H1 (cell line): ENCODE results near the gene GNB1. TPM values are rescaled to one million over a fixed set of nuclear protein-coding genes. Genes with fewer than 3 reads are reported as not detected.

Experiments
- CTCF ChIA-PET: fragments of 300-600 bp; sonication (Branson Sonifier 250); formaldehyde crosslinking; loops from one replicate; lab custom pipeline; 2021; ENCODE audit not compliant: partially characterized antibody; lab: Charles Lee
- POLR2A ChIA-PET: fragments of 300-600 bp; sonication (Branson Sonifier 250); formaldehyde crosslinking; loops from one replicate; lab custom pipeline; 2021; ENCODE audit warnings: inconsistent platforms; ENCODE audit not compliant: partially characterized antibody; lab: Charles Lee
- DNase-seq, 2 experiments: peaks; one replicate each; pipeline versions ENCODE4 v3.0.0 to v3.0.0-alpha.2; 2010 to 2022; ENCODE audit warnings: low spot score in 2 of 2, low read depth in 1 of 2, mixed read lengths in 1 of 2
- FAIRE-seq: peaks from 2 replicates; lab custom pipeline; 2011; peaks lifted over from hg19 to GRCh38; lab: Jason Lieb, UNC
- H2AFZ ChIP-seq: 2 replicates; pipeline ENCODE4 v1.8.1; 2012; ENCODE audit warnings: low read length, inconsistent platforms
- H2AK5ac ChIP-seq: 2 replicates; pipeline ENCODE4 v1.6.1; 2013; ENCODE audit warnings: low read depth, low read length
- H2BK120ac ChIP-seq: replicated peaks from 2 replicates; pipeline ENCODE3; 2013; ENCODE audit warnings: low read depth, low read length, inconsistent platforms
- H2BK12ac ChIP-seq: 2 replicates; pipeline ENCODE4 v1.6.1; 2013; ENCODE audit warnings: low read depth, low read length
- H2BK15ac ChIP-seq: 2 replicates; pipeline ENCODE4 v1.6.1; 2013; ENCODE audit warnings: low read length
- H2BK20ac ChIP-seq: 2 replicates; pipeline ENCODE4 v1.6.1; 2013; ENCODE audit warnings: low read length
- H2BK5ac ChIP-seq: 2 replicates; pipeline ENCODE4 v1.6.1; 2013; ENCODE audit warnings: low read depth, low read length
- H3K14ac ChIP-seq: 2 replicates; pipeline ENCODE4 v1.6.1; 2013; ENCODE audit warnings: inconsistent platforms; ENCODE audit not compliant: insufficient read length
- H3K18ac ChIP-seq: 2 replicates; pipeline ENCODE4 v1.6.1; 2013; ENCODE audit warnings: low read length; ENCODE audit errors: extremely low read depth
- H3K23ac ChIP-seq: 2 replicates; pipeline ENCODE4 v1.6.1; 2013; ENCODE audit warnings: inconsistent platforms; ENCODE audit not compliant: insufficient read length
- H3K23me2 ChIP-seq: 2 replicates; pipeline ENCODE4 v1.6.1; 2013; ENCODE audit warnings: low read depth, low read length
- H3K27ac ChIP-seq: 2 replicates; pipeline ENCODE4 v1.6.1; 2011; ENCODE audit warnings: low read depth, low read length, inconsistent platforms
- H3K27me3 ChIP-seq, 4 experiments: replicated peaks in 1 of 4; 1 replicate in 1 of 4; 2 replicates in 3 of 4; pipeline versions ENCODE4 v1.6.1 to v1.8.1; 2011 to 2013; ENCODE audit warnings: low read length in 3 of 4, mild to moderate bottlenecking in 3 of 4, inconsistent platforms in 2 of 4, mixed read lengths in 2 of 4, moderate library complexity in 1 of 4; ENCODE audit not compliant: control insufficient read depth in 3 of 4, insufficient read depth in 3 of 4; ENCODE audit errors: extremely low read depth in 1 of 4
- H3K36me3 ChIP-seq, 4 experiments: 2 replicates each; pipeline versions ENCODE4 v1.6.1 to v1.8.1; 2011 to 2013; ENCODE audit warnings: mild to moderate bottlenecking in 4 of 4, low read length in 3 of 4, moderate library complexity in 2 of 4, control low read depth in 1 of 4, inconsistent platforms in 1 of 4; ENCODE audit not compliant: insufficient read depth in 4 of 4, control insufficient read depth in 2 of 4
- H3K4ac ChIP-seq: replicated peaks from 2 replicates; pipeline ENCODE3; 2013; ENCODE audit warnings: low read length, low read depth, mixed read lengths, inconsistent platforms; ENCODE audit not compliant: insufficient read length
- H3K4me1 ChIP-seq, 4 experiments: replicated peaks in 1 of 4; 1 replicate in 1 of 4; 2 replicates in 3 of 4; pipeline versions ENCODE4 v1.6.1 to v1.8.1; 2011 to 2013; ENCODE audit warnings: low read length in 3 of 4, inconsistent platforms in 2 of 4, mixed read lengths in 1 of 4; ENCODE audit not compliant: insufficient read depth in 4 of 4, control insufficient read depth in 3 of 4
- H3K4me2 ChIP-seq, 2 experiments: 2 replicates each; pipeline versions ENCODE4 v1.6.1 to v1.8.1; 2011 to 2013; ENCODE audit warnings: low read depth in 2 of 2, low read length in 2 of 2, control low read depth in 1 of 2, inconsistent platforms in 1 of 2, mild to moderate bottlenecking in 1 of 2; ENCODE audit not compliant: insufficient read depth in 1 of 2
- H3K4me3 ChIP-seq, 4 experiments: fragments of 200-600, 300-600 bp in 1 of 4; sonication (generic), shearing (Covaris generic), sonication (Bioruptor Twin) in 1 of 4; 2 replicates each; pipeline versions ENCODE4 v1.5.1 to v1.8.1; 2011 to 2016; ENCODE audit warnings: low read length in 4 of 4, low read depth in 3 of 4, control low read depth in 2 of 4, inconsistent platforms in 2 of 4, mild to moderate bottlenecking in 2 of 4, mixed read lengths in 1 of 4, moderate library complexity in 1 of 4; ENCODE audit not compliant: insufficient read depth in 2 of 4; ENCODE audit errors: extremely low read depth in 1 of 4
- H3K56ac ChIP-seq: replicated peaks from 2 replicates; pipeline ENCODE3; 2013; ENCODE audit warnings: low read depth, mild to moderate bottlenecking, mixed read lengths, low read length, inconsistent platforms; ENCODE audit not compliant: insufficient read length
- H3K79me1 ChIP-seq: 2 replicates; pipeline ENCODE4 v1.6.1; 2013; ENCODE audit warnings: low read depth, low read length, control low read depth
- H3K79me2 ChIP-seq, 2 experiments: 2 replicates each; pipeline versions ENCODE4 v1.6.1 to v1.8.1; 2012 to 2013; ENCODE audit warnings: low read length in 2 of 2, mild to moderate bottlenecking in 2 of 2, inconsistent platforms in 1 of 2; ENCODE audit not compliant: insufficient read depth in 2 of 2, control insufficient read depth in 1 of 2
- H3K9ac ChIP-seq, 4 experiments: replicated peaks in 1 of 4; 1 replicate in 1 of 4; 2 replicates in 3 of 4; pipeline versions ENCODE4 v1.6.1 to v1.8.1; 2011 to 2013; ENCODE audit warnings: low read depth in 3 of 4, low read length in 3 of 4, control low read depth in 2 of 4, mild to moderate bottlenecking in 2 of 4, moderate library complexity in 2 of 4, inconsistent platforms in 1 of 4; ENCODE audit errors: extremely low read depth in 1 of 4
- H3K9me3 ChIP-seq, 2 experiments: 2 replicates each; pipeline versions ENCODE4 v1.6.1 to v1.8.1; 2012 to 2013; ENCODE audit warnings: mild to moderate bottlenecking in 2 of 2, moderate library complexity in 2 of 2, control low read depth in 1 of 2, inconsistent platforms in 1 of 2, low read depth in 1 of 2, low read length in 1 of 2, mixed read lengths in 1 of 2; ENCODE audit not compliant: insufficient read depth in 2 of 2
- H4K20me1 ChIP-seq, 2 experiments: replicated peaks in 1 of 2; 2 replicates each; pipeline versions ENCODE3 to v1.8.1; 2011 to 2013; ENCODE audit warnings: inconsistent platforms in 2 of 2, low read length in 2 of 2, mild to moderate bottlenecking in 1 of 2; ENCODE audit not compliant: insufficient read depth in 2 of 2, control insufficient read depth in 1 of 2
- H4K5ac ChIP-seq: 2 replicates; pipeline ENCODE4 v1.6.1; 2013; ENCODE audit warnings: low read length, low read depth, mixed read lengths, inconsistent platforms; ENCODE audit not compliant: insufficient read length
- H4K8ac ChIP-seq: 2 replicates; pipeline ENCODE4 v1.8.0; 2013; ENCODE audit warnings: mild to moderate bottlenecking, moderate library complexity, low read length, inconsistent platforms; ENCODE audit not compliant: insufficient read depth; ENCODE audit errors: extremely low read depth
- H4K91ac ChIP-seq: replicated peaks from 2 replicates; pipeline ENCODE3; 2013; ENCODE audit warnings: low read length, mixed read lengths, inconsistent platforms; ENCODE audit not compliant: insufficient read length
- BACH1 ChIP-seq: IDR thresholded peaks from 2 replicates; pipeline ENCODE4 v1.6.1; 2012; ENCODE audit warnings: low read length, improper control_type of control experiment
- CBX8 ChIP-seq: fragments of 300-800, 300-1000 bp; sonication (generic); IDR thresholded peaks from 2 replicates; pipeline ENCODE4 v1.7.1; 2016; ENCODE audit warnings: low read depth, low read length, borderline replicate concordance
- CHD2 ChIP-seq: IDR thresholded peaks from 2 replicates; pipeline ENCODE4 v1.6.1; 2012; ENCODE audit warnings: low read length, improper control_type of control experiment
- GABPA ChIP-seq: IDR thresholded peaks from 2 replicates; pipeline ENCODE4 v1.6.1; 2011; ENCODE audit warnings: mild to moderate bottlenecking, low read length, moderate library complexity, borderline replicate concordance; ENCODE audit not compliant: insufficient read depth
- KDM5A ChIP-seq: fragments of 200-600 bp; IDR thresholded peaks from 2 replicates; pipeline ENCODE4 v1.7.1; 2012; ENCODE audit warnings: mild to moderate bottlenecking, low read length, inconsistent platforms, mixed read lengths
- WGBS, 2 experiments: shearing (Covaris generic) in 1 of 2; methylation state at CpG; one replicate each; pipeline versions ENCODE4 v1.1.6 to v1.1.7; 2013 to 2015; ENCODE audit warnings: low lambda C conversion rate in 2 of 2, mixed read lengths in 2 of 2, inconsistent platforms in 1 of 2, low coverage in 1 of 2, missing lambda C conversion rate in 1 of 2; ENCODE audit not compliant: insufficient replicate concordance in 2 of 2, insufficient coverage in 1 of 2, insufficient read length in 1 of 2; ENCODE audit errors: extremely low coverage in 1 of 2, missing lambda C conversion rate in 1 of 2; 5-methylcytosine and 5-hydroxymethylcytosine counted together
- polyA plus RNA-seq, 7 experiments: library from polyadenylated mRNA; depleted of rRNA in 3 of 7; stranded (reverse) in 5 of 7; unstranded in 2 of 7; fragments of >200 nt in 5 of 7; fragments of 200-250 nt in 2 of 7; gene quantifications; 1 replicate in 5 of 7; 2 replicates in 1 of 7; 4 replicates in 1 of 7; pipeline versions ENCODE4 v1.2.1 to v1.2.3, GENCODE V29; 2011 to 2013; ENCODE audit warnings: missing spikeins in 2 of 7, mixed read lengths in 2 of 7
- total RNA-seq: library from RNA; stranded (reverse); fragmentation: NEBNext Ultra II Directional; extraction: Animal tissue kit (Norgen Biotek cat#: 25700); gene quantifications from 2 replicates; pipeline ENCODE4 v1.2.1, GENCODE V29; 2021

Gene GNB1
- total and polyA plus RNA-seq, 2 of the 8 experiments (the other 6 are each of a cell fraction or from before 2014, with no cell fraction given), result 343 to 382 TPM

DNA sequence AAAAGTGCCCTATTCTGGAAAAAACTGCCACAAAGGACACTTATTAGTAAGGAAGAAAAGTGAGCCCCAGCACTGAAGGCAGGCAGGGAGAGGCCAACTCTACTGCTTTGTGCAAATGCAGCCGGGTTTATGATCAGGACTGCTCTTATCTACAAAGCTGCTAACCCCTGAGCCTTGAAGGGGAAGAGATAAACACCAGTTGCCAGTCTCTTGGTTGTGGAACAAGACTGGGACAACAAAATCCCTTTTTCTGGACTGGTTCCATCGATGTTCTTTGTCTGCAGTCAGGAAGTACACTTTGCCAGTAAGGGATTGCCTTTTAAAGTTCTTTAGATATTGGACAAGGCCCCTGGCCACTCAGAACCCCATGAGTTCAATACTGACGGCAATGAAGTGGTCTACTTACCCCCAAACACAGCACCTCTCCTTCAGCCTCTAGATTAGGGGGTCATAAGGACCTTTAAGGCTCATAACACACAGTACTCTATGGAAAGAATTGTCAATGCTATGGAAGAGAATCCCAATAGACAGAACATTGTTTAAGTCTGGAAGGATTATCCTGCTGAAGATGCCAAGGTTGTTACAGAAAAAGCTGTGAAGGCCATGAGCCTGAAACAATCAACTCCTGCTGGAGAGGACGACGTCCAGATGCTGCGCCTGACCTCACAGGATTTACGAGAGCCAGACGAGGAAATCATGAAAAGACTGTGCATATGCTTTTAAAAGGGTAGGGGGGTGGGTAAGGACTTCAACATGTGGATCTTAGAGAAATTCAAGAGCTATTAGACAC lies 43.6 kb downstream of the GNB1 start:
- Histone ChIP-seq H4K8ac (no peak overlapping the region), H2AK5ac (no peak overlapping the region), H2BK15ac (no peak overlapping the region), H3K79me2 (peaks cover 19 to 95% of the 10 kb centered on the region in 2 experiments), H2BK5ac (no peak overlapping the region; the same call in 1 of the 2 replicates), H2BK12ac (no peak overlapping the region), H3K18ac (no peak overlapping the region), H2AFZ (no peak overlapping the region), H4K5ac (no peak overlapping the region), H3K4ac (no peak overlapping the region), H3K27ac (no peak overlapping the region), H3K4me2 (no peak overlapping the region), H3K14ac (no peak overlapping the region), H2BK20ac (no peak overlapping the region), H3K9me3 (no peaks in the 10 kb centered on the region), H3K27me3 (no peaks in the 10 kb centered on the region), H4K20me1 (peaks cover 17 to 24% of the 10 kb centered on the region in 2 experiments), H3K79me1 (peaks cover 14% of the 10 kb centered on the region), H2BK120ac (no peak overlapping the region), H3K4me3 (no peak overlapping the region), H3K56ac (no peak overlapping the region), H3K9ac (no peak overlapping the region), H3K36me3 (no peaks in the 10 kb centered on the region; a peak in 2 of 8 replicates), H3K23me2 (no peaks in the 10 kb centered on the region), H4K91ac (no peak overlapping the region), H3K23ac (no peak overlapping the region), H3K4me1 (peaks cover 0 to 6% (median 1%) of the 10 kb centered on the region in 4 experiments; a peak in 3 of 7 replicates)
- FAIRE-seq (no peak), DNase-seq (no peak)
- TF ChIP-seq CBX8 (no peak), CHD2 (no peak), BACH1 (no peak), KDM5A (no peak), GABPA (no peak)
- ChIA-PET CTCF (interaction anchor here (0.8 to 1.8 kb wide), 7 partner anchors 8 to 67 kb away, joined by 3 to 5 read pairs (median 3); no protein-coding TSS in a partner anchor), POLR2A (interaction anchor here (1.0 kb wide), 1 partner anchor 68 kb away, joined by 3 read pairs; no protein-coding TSS in a partner anchor)
- 95% methylated on average over 8 of the region's 8 CpGs; no CpG with 5 or more reads in 1 of the 2 experiments for WGBS, 2 experiments
